GM12878 (cell line): ENCODE results near the gene TSSC4.

Experiments
- MTA2 ChIP-seq: fragments of 450-650 bp; IDR thresholded peaks from 2 replicates; pipeline ENCODE4 v1.6.1; 2016; ENCODE audit warnings: low read depth, mild to moderate bottlenecking, moderate library complexity
- NFIC ChIP-seq: IDR thresholded peaks from 2 replicates; pipeline ENCODE4 v1.6.1; 2012; ENCODE audit warnings: low read depth, mild to moderate bottlenecking, inconsistent platforms, low read length, moderate library complexity
- NFYB ChIP-seq: IDR thresholded peaks from 2 replicates; pipeline ENCODE4 v1.6.1; 2011; ENCODE audit warnings: low read depth, mild to moderate bottlenecking, low read length, improper control_type of control experiment, moderate library complexity; ENCODE audit not compliant: insufficient read depth
- POLR2A ChIP-seq: IDR thresholded peaks from 2 replicates; pipeline ENCODE4 v1.6.1; 2011; ENCODE audit warnings: low read depth, mild to moderate bottlenecking, low read length
- POLR2AphosphoS5 ChIP-seq: IDR thresholded peaks from 2 replicates; pipeline ENCODE4 v1.6.1; 2011; ENCODE audit warnings: mild to moderate bottlenecking, low read length, inconsistent platforms
- YBX1 ChIP-seq: fragments of 450-650 bp; IDR thresholded peaks from 2 replicates; pipeline ENCODE4 v1.6.1; 2016; ENCODE audit warnings: antibody characterized with exemption
- TF ChIP-seq, protein P1 (sequence below), 3 experiments: IDR thresholded peaks in 2 of 3; conservative IDR thresholded peaks in 1 of 3; 2 replicates each; pipeline ENCODE4 v1.5.1; 2011; ENCODE audit warnings: low read depth in 3 of 3, low read length in 3 of 3, mild to moderate bottlenecking in 3 of 3, control low read depth in 2 of 3, moderate library complexity in 2 of 3, inconsistent platforms in 1 of 3, mixed read lengths in 1 of 3; ENCODE audit not compliant: control insufficient read depth in 2 of 3, insufficient read depth in 1 of 3; ENCODE audit errors: extremely low read depth in 1 of 3
- TF ChIP-seq, protein P2 (sequence below): IDR thresholded peaks from 2 replicates; pipeline ENCODE4 v1.6.1; 2012; ENCODE audit warnings: low read depth, low read length, improper control_type of control experiment

DNA sequence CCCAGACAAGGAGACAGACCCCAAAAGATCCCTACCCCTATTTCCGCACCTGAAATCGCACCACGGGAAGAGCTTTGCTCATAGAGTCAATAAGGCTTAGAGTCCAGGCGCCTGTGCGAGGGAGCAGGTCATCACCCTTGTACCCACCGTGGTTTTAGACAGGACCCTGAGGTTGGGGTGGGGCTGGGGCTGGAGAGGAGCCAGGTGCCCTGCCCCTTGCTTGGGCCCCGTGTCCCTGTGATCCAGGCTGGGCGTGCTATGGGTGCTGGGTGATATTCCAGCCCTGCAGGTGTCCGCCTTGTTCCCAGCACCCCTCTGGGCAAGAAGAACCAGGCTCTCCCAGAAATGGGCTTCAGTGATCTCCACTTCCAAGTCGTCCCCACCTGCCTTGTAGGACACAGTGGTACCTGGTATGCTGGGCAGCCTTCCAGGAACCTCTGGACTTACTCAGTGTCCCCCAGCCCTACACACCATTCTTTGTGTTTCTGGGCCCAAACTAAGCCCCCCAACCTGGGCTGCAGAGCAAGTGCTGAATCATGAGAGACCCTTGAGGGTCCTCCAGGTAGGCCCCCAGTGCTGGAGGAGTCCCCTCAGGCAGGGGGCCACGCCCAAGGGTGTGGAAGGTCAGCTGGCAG is 18.9 kb upstream of the TSSC4 start:
- no peak for TF ChIP-seq NFIC
- TF ChIP-seq YBX1: no peak
- TF ChIP-seq POLR2A: no peak
- no peak for TF ChIP-seq POLR2AphosphoS5
- TF ChIP-seq, protein P1, sequence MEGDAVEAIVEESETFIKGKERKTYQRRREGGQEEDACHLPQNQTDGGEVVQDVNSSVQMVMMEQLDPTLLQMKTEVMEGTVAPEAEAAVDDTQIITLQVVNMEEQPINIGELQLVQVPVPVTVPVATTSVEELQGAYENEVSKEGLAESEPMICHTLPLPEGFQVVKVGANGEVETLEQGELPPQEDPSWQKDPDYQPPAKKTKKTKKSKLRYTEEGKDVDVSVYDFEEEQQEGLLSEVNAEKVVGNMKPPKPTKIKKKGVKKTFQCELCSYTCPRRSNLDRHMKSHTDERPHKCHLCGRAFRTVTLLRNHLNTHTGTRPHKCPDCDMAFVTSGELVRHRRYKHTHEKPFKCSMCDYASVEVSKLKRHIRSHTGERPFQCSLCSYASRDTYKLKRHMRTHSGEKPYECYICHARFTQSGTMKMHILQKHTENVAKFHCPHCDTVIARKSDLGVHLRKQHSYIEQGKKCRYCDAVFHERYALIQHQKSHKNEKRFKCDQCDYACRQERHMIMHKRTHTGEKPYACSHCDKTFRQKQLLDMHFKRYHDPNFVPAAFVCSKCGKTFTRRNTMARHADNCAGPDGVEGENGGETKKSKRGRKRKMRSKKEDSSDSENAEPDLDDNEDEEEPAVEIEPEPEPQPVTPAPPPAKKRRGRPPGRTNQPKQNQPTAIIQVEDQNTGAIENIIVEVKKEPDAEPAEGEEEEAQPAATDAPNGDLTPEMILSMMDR (IDR thresholded peaks at IDR 0.05 in 2 of 3, conservative IDR thresholded peaks at IDR 0.05 in 1 of 3; ENCODE audit: control insufficient read depth in 2 of 3, extremely low read depth in 1 of 3, insufficient read depth in 1 of 3, low read depth in 3 of 3, low read length in 3 of 3): no peak
- TF ChIP-seq, protein P2, sequence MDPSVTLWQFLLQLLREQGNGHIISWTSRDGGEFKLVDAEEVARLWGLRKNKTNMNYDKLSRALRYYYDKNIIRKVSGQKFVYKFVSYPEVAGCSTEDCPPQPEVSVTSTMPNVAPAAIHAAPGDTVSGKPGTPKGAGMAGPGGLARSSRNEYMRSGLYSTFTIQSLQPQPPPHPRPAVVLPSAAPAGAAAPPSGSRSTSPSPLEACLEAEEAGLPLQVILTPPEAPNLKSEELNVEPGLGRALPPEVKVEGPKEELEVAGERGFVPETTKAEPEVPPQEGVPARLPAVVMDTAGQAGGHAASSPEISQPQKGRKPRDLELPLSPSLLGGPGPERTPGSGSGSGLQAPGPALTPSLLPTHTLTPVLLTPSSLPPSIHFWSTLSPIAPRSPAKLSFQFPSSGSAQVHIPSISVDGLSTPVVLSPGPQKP: no peak
- TF ChIP-seq MTA2: no peak
- no peak for TF ChIP-seq NFYB
